ENCODE data around the gene C11orf58.

The C11orf58 gene

DNA sequence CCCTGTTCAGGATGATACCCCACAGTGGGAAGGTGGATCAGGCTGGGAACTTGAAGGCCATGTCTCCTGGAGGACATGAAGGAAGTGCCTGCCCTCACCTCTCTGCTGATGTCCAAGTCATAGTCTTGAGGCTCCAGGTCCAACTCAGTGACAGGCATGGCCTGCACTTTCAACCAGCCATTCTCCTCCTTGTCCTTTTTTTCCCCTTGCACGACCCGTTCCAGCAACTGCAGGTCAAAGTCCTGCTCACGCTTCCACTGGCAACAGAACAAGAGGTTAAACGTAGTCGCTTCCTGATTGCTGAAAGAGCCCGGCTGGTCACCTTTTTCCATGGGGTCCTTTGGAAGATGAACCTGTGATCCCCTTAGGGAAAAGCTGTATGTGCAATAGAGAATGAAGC lies 47.7 kb downstream of the C11orf58 start:
- FAIRE-seq = no peak

DNA sequence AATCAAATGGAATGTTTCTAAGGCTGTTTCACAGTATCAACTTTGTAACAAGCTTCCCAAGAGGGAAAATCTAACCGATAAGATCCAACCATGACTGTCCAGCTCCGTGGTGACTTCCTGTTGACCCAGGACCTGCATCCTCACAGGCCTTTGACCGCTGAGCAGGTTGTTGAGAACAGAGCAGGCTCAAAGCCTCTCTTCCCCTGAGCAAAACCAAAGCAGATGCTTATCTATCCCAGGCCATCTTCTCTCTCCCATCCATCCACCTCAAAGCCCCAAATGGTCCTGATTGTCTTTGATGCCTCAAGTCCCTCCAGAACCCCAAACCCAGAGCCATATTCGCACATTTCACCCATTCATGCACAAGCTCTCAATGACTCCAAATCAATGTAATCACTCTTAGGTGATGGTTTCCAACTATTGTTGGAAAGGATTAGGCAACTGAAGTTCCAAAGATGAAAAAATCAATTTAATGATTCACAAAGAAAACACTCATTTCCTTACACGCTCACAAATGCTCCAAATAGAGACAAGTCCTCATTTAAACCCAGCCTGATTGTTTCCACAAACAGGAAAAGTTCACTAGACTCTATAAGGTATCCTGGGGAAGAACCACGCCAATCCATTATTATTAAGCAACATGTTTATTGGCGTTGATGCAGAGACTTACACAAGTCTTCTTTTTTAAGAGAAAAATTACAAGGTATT lies 48.7 kb downstream of the C11orf58 start:
- FAIRE-seq = no peak

DNA sequence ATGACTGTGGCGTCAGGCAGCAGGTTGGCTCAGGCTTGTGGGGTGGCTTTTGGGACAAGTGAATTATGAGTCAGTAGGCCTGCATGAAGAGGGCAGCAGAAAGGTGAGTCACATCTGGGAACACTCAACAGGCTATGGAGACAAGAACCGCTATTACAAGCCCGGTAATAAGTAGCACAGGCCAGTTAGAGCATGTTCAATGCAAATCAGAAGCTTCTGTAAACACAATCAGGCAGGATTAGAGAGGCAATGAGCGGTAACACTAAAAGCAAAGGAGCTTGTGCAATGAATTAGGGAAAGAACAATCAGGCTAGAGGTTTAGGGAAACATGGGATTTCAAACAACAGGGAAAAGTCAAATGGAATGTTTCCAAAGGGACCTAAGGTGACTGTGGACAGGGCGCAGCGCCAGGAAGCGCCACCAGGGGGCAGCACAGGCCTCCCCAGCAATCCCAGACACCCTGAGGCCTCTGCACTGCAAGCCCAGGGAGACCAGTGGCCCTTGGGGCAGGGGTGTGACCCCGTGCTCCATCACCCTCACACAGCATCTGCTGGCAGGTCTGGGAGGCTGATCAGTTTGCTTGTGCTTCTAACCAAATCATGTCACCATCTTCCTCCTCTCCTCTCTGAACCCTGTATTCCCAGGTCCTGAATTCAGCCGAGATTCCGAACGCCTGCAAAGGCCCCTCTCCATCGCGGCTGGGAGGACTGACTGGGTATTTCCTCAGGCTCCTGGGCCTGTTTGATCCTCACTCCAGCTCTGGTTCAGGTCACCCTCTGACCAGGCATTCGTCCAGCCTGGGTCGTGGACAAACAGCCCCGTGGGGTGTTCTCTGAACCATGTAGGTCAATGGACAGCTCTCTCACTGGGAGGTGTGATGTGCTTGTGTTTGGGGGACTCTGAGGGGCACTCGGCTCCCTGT lies 50.0 kb downstream of the C11orf58 start:
- no peak for FAIRE-seq

DNA sequence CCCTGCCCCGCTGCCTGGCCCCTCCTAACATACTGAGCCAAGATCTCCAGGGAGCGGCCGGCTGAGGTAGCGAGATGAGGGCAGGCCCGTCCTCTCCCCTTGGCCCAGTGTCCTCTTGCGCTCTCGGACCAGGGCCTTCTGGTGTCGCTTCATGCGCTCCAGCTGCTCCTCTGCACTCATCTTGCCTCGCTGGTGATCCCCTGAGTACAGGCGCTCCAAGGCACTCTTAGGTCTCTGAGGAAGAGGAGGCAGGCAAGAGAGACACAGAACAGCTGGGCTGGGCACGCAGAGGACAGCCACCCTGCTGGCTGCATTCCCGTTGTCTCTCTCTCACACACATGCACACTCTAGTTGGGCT lies 50.6 kb downstream of the C11orf58 start:
- FAIRE-seq = no peak

DNA sequence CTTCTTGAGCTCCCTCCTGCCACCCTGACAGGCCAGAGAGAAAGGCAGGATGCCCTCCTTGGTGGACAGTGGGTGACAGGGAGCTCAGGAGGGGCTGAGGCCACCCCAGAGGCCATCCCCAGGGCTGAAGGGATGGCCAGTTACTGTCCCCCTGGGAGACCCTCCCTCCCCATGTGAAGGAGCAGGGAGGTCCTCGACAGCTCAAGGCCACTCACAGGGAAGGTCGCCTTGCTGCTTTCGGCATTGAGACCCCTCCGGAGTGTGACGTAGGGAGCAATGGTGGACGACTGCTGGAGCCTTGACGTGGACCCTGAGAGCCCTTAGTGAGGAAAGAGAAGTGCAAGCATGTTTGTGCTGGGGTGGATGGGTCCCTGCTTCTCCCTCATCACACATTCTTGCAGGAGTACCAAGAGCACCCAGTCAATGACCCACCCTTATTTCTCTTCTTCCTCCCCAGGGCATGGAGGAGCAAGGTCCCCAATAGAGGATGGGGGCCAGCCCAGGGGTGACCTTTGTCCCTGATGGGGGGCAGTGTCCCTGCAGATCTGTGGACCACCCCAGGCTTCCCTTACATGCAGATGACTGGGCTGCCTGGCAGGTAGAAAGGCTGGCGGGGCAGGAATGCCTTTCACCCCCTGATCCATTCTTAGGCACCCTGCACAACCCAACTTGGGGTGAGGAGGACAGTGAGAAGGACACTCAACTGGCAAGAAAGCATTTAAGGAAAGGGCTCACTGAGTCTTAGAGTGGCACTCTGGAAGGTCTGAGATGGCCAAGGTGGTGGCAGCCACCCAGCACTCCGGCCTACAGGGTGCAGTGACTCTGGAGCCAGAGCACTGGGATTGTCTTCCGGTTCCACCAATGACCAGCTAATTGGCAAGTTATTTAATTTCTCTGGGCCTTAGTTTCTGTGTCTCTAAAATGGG lies 51.4 kb downstream of the C11orf58 start:
- no peak for FAIRE-seq

DNA sequence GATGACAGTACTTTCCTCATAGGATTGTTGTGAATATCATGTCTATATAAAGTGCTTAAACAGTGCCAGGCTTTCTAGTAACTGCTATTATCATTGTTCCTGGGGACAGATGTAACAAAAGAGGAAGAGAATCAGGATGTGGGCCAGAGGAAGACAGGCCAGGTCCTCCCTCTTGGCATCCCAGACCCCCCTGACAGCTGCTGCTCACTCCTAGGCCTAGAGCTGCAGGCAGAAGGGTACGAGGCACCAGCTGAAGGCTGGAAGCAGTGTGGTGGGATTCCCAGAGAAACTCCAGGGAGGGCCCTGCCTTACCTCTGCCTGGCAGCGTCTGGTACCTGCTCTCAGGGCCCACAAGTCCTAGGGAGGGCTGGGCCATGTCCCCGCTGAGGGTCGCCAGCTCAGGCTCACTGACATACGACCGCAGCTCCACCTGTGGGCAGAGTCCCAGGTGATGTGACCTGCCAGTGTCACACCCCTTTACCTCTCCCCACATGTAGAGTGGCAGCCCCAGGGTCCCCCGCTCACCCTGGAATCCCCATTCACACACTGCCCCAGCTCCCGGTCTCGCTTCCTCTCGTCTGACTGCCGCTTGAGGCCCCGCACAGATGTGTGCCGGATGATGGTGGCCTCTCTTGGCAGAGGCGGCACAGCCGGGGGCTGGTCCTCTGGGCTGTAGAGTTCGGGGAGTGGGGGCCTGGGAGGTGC lies 52.2 kb downstream of the C11orf58 start:
- no peak for FAIRE-seq

DNA sequence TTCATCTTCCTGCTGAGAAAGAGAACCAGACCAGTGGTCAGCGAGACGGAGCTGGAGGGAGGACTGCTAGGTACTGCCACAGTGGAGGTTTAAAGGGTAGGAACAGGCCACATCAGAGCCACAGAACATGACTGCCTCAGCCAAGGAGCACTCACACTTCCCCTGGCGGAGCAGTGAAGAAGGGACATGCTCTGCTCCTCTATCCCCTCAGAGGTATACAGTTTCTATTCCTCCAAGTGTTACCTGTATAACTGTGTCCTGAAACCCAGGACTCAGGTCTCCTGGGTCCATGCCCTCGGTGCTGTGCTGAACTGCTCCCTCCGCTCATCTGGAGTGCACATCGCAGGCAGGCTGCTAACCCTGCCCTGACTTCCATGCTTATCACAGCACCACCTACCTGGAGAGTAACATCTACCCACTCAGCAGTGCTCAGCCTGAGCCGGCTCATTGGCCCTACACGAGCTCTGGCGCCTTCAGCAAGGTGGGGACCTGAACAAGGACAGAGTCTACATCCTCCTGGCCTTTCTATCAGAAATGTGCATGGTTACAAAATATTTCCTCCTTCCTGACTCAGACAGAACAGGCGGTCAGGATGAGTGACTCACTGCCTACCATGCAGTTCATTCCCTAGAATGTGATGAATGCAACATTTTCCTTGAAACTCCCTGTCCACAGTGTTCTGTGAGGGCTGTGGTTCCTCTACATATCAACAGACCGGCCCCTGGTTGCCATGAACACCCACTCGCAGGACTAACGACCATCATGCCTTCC lies 52.9 kb downstream of the C11orf58 start:
- no peak for FAIRE-seq

DNA sequence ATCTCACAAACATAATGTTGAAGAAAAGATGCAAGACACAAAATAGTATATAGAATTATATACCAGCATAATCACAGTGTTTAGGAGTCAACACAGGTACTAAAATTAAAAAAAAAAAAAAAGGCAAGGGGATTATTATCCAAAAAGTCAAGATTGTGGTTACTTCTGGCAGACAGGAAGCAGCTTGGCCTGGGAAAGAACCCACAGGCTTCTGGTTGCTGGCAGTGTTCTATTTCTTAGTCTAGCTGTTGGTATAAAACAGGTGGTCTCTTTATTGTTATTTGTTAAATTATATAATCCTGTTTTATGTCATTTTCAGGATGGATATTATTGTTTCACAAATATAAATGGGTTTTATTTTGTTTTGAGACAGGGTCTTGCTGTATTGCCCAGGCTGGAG lies 54.0 kb downstream of the C11orf58 start:
- FAIRE-seq = peak; percentile 30

DNA sequence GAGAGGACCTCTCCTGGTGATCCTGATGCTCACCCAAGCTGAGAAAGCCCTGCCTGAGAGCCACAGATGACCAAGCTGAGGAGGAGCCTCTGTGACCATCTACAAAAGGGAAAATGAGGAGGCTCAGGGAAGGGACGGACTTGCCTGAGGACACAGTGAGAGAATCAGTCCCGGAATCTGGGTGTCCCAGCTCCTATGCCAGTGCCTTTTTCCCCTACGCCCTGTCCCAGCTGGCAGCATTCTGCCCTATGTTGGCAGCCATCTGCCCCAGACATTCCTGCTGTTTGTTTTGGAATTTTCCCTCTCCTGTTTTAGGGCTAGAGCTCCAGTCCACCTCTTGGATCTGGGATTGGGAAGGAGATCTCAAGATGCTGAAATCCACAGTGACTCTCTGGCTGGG lies 54.6 kb downstream of the C11orf58 start:
- FAIRE-seq = no peak

DNA sequence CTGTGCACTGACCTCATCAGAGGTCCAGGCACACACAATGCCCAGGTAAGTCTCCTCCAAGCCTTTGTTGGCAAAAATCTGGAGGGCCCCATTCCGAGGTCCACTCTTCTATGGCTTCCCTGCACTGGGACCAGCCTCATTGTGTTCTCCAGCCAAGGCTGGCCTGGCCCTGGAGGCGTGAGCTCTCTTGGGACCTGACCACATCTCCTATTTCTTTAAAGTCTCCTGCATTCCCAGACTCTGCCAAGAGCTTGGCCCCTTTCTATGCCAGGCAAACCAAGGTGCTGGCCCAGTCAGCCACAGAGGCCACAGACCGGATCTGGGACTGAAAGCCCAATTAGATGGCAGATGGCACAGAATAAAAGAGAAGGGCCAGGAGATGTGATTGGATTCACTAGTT lies 55.1 kb downstream of the C11orf58 start:
- no peak for FAIRE-seq

DNA sequence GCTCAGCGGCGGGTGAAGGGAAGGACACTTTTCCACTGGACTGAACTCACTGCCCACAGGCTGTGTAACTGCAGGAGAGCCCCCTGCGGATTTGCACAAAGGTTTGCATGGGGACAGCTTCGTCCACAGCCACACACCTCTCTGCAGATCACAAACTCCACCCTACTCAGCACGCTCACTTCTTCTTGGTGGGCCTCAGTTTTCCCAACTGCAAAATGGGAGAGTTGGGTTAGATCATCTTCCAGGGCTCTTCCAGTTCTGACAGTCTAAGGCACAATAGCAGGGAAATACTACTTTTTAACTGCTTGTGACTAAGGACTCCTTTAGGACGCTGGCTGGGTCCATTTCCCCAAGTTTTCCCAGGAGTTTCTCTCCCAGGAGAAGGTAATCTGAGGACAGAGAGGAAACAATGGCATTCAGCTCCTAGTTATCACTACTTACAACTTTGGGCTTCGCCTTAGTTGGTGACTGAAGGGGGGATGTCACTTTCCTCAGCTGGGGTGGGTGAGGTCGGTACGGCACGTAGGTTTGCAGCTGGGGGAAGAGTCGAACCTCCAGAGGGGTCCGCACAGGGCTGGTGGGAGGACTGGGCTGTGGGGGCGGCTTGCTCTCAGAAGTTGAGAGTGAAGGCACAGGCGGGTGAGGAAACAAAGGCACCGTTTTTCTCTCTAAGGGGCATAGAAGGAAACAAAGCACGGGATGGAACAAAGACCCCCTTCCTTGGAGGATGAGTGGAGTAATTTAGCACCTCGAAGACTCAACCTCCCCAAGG lies 55.8 kb downstream of the C11orf58 start:
- no peak for FAIRE-seq

DNA sequence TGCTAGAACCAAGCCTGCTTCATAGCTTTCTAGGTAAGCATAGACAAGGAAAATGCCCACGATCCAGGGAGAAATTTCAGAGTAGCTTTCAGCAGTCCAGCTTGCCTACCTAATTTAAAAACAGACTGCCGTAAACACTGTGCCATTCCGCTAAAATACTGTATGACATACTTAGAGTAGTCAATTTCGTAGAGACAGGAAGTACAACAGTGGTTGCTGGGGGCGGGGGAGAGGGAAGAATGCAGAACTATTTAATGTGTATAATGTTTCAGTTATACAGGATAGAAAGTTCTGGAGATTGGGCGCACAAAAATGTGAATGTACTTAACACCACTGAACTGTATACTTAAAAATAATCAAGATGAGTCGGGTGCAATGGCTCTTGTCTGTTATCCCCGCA lies 56.7 kb downstream of the C11orf58 start:
- no peak for FAIRE-seq

DNA sequence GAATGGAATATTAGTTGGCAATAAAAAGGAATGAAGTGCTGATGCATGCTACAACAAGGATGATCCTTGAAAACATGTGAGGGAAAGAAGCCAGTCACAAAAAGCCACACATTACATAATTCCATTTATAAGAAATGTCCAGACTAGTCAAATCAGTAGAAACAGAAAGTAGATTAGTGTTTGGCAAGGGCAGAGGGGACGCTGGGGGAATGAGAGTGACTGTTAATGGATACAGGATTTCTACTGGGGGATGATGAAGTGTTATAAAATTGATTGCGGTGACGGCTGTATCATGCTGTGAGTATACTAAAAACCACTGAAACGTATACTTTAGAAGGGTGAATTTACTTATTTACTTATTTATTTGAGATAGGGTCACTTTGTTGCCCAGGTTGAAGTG lies 57.9 kb downstream of the C11orf58 start:
- no peak for FAIRE-seq

DNA sequence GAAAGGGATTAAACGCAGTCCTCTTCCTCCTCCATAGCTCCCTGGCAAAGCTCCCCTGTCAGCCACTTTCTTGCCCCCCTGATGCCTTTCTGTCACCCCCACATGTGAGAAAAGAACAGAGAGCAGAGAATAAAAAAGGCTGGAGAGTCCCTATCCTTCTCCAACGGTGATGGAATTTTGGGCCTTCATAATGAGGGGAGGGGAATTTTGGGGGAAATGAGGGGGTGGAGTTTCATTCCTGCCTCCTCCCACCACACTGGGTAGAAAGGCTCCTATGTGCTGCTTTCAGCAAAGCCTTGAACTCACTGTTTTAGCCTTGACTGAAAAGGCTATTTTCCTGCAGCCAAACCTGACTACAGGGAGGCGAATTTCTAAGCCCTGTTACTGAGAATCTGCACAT lies 59.3 kb downstream of the C11orf58 start:
- FAIRE-seq = no peak

DNA sequence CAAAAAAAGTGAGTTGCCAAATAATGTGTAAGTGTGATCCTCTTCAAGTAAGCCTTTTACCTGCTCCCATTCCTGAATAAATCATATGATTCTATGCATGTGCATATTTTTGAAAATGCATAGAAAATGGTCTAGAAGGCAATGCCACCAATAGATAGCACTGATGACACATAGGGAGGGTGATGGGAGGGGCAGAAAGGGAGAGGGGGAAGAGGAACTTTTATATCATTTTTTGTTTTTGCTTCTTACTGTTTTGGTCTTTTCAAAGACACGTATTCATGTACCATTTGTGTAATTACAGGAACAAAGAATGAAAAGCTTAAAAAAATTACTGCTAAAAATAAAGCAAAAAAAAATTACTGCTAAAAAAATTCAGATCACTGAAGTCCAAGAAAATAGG lies 60.8 kb downstream of the C11orf58 start:
- no peak for FAIRE-seq

DNA sequence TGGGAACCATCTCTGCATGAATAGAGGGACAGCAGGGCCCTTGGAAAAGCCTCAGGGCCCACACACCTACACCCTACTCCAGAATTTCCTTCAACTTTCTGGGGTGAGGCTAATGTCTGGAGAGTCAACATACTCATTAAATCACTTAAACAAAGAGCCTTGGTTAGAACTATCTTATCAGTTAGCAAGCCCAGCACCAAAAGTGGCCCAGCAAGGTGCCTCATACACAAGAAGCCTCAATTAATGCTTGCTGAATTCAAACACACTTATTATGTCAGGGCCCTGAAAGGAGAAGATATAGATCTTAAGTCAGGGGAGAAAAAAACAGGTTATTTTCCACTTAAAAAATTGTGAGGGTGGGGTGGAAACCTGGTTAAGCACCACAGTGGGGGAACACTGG lies 61.4 kb downstream of the C11orf58 start:
- FAIRE-seq = no peak

DNA sequence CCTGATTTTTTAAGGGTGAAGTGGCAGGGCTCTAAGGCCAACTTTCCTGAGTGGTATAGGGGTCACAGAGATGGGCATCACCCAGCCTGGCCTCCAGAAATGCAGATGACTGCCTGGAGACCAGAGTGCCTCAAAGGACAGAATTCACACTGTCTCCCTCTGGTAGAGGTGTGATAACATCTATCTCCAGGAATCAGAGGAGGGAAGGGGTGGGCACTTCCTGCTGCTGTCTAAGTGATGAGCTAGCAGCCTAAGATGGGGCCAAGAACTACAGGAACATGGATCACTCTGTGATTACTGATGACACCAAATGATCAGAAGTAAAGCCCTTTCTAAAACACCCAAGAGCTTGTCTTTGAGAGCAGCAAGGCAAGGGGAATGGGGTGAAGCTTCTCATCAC lies 61.9 kb downstream of the C11orf58 start:
- FAIRE-seq = no peak

DNA sequence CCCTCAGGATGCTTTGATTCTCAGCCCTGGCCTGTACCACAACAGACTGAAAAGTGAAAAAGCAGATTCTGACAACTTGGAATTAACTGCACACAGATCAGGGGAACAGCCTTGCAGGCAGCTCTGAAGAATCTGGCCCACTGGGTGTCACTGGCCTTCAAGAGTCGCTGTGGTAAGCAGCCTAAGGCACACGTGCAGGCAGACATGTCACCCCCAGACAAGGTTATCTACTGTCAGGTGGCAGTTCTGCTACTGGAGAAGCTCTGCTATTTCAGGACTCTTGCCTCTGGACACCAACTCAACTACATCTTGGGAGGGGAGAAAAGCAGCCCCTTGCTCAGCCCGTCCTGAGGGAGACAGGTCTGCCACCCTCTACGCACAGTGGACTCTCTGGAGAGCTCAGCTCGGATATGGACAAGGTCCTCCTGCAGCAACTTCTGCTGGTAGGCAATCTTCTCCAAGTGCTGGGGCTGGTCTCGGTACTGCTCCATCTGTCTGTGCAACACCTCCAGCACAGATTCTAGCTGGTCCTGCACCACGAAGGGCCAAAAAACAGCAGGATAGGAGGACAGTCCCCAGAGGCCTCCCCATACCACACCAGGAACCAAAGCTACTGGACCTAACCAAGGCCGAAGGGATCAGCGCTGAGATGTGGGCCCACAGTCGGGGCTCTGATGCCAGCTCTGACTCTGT lies 63.0 kb downstream of the C11orf58 start:
- no peak for FAIRE-seq

DNA sequence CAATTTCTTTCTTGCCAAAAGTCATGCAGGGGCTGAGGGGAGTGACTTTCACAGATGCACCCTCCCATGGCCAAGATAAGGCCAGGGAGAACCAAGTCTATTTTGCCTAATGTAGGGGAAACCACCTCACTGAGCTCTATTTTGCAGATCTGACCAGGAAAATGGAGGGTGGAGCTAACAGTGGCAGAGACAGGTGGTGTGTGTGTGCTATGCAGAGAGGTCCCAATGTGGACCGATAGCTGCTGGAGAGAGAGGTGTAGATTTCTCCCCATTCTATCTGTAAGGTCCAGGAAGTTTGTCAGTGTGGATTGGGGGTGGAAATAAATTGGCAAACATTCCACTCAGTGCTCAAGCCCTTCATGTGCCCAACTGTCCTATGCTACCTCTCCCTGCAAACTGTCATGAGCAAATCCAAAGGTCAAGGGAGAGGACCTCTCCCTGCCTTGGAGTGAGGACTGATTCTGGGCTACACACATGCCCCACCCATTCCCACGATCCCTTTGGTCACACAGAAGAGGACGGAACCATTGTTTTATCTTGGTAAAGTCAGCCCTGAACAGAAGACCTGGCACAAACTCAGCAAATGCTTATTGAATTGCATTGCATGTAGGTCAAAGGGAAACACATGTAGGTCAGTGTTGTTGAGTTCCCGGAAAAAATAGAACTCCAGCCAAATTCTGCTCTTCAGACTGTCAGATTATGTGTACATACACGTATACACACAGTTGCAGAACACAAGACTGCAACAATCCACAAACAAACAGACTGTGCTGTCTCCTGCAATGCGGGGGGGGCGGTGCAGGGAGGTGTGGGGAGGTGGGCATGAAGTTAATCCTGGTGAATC lies 65.9 kb downstream of the C11orf58 start:
- FAIRE-seq = no peak
